Occipital lobe (tissue), 2 donors: ENCODE data around the gene C2CD2L. TPM values are rescaled to one million over a fixed set of nuclear protein-coding genes. Genes with fewer than 3 reads are reported as not detected.
"Not testable (repeated sequence)": the region's sequence is repeated elsewhere in the genome, so short reads cannot be mapped to it uniquely, and the experiment has no call there.

Experiments
- DNase-seq: peaks from one replicate; lab custom pipeline; 2025; lab: John Stamatoyannopoulos, UW
- total RNA-seq: library from RNA; depleted of rRNA; stranded (reverse); fragments of >200 nt; gene quantifications from one replicate; pipeline ENCODE4 v1.2.3, GENCODE V29; 2014

Gene C2CD2L
- total RNA-seq, 1 donor from 2014 or later = 7.6 TPM

- no peak for DNase-seq
Observed at GRCh38 chr11:119092880-119093842, 14.0 kb upstream of the C2CD2L start.

- no peak for DNase-seq
Observed at GRCh38 chr11:119093942-119094815, 13.0 kb upstream of the C2CD2L start.

GRCh38 chr11:119094816-119095065, 12.4 kb upstream of the C2CD2L start:
- peak; percentile 66 for DNase-seq

GRCh38 chr11:119095066-119095880, 11.9 kb upstream of the C2CD2L start:
- DNase-seq = peak; percentile 100

GRCh38 chr11:119099711-119100110, 7.4 kb upstream of the C2CD2L start:
- DNase-seq = no peak

- no peak for DNase-seq
Observed at GRCh38 chr11:119100246-119100970, 6.7 kb upstream of the C2CD2L start.

GRCh38 chr11:119100994-119101758, 6.0 kb upstream of the C2CD2L start:
- no peak for DNase-seq

GRCh38 chr11:119101759-119102423, 5.3 kb upstream of the C2CD2L start, which contains the start of gene DPAGT1:
Gene DPAGT1 (minus strand): TSS chr11:119101853. CDS start chr11:119101655, 198 bp downstream.
- DNase-seq = peak; percentile 92

- DNase-seq = not testable (repeated sequence)
Observed at GRCh38 chr11:119103161-119103664, 3.9 kb upstream of the C2CD2L start.

GRCh38 chr11:119103793-119104192, 3.4 kb upstream of the C2CD2L start:
- no peak for DNase-seq

- no peak for DNase-seq
Observed at GRCh38 chr11:119107538-119108145, 498 bp downstream of the C2CD2L start.

GRCh38 chr11:119108146-119108856, 1.2 kb downstream of the C2CD2L start:
- no peak for DNase-seq

GRCh38 chr11:119108857-119109221, 1.7 kb downstream of the C2CD2L start:
- no peak for DNase-seq

GRCh38 chr11:119109843-119110242, 2.7 kb downstream of the C2CD2L start:
- no peak for DNase-seq

GRCh38 chr11:119110439-119110838, 3.3 kb downstream of the C2CD2L start:
- DNase-seq = no peak

- DNase-seq = no peak
Observed at GRCh38 chr11:119111361-119111925, 4.3 kb downstream of the C2CD2L start.

- no peak for DNase-seq
Observed at GRCh38 chr11:119112314-119113020, 5.3 kb downstream of the C2CD2L start.
